Skeletal muscle tissue (tissue), 4 donors: ENCODE measurements around the gene C19orf67. TPM values are rescaled to one million over a fixed set of nuclear protein-coding genes. Genes with fewer than 3 reads are reported as not detected.

Experiments used
- H3K27ac ChIP-seq: one replicate; pipeline ENCODE4 v1.7.0; 2013; ENCODE audit warnings: mild to moderate bottlenecking, low read depth, low read length, inconsistent platforms
- H3K27me3 ChIP-seq, 3 donors: one replicate each; pipeline ENCODE4 v1.7.0; 2013; ENCODE audit warnings: low read length in 3 of 3; ENCODE audit not compliant: control insufficient read depth in 3 of 3, insufficient read depth in 3 of 3
- H3K36me3 ChIP-seq, 3 donors: one replicate each; pipeline ENCODE4 v1.7.0; 2013; ENCODE audit warnings: low read length in 3 of 3; ENCODE audit not compliant: control insufficient read depth in 3 of 3, insufficient read depth in 3 of 3
- H3K4me1 ChIP-seq, 3 donors: one replicate each; pipeline ENCODE4 v1.7.0; 2013; ENCODE audit warnings: low read length in 3 of 3, mild to moderate bottlenecking in 3 of 3; ENCODE audit not compliant: control insufficient read depth in 3 of 3, insufficient read depth in 3 of 3
- H3K4me3 ChIP-seq, 3 donors: one replicate each; pipeline ENCODE4 v1.7.0; 2013; ENCODE audit warnings: low read length in 3 of 3
- H3K9ac ChIP-seq, 3 donors: one replicate each; pipeline ENCODE4 v1.7.0; 2013; ENCODE audit warnings: low read length in 3 of 3, mild to moderate bottlenecking in 3 of 3, moderate library complexity in 2 of 3, low read depth in 1 of 3
- H3K9me3 ChIP-seq, 3 donors: one replicate each; pipeline ENCODE4 v1.7.0; 2013; ENCODE audit warnings: low read length in 3 of 3; ENCODE audit not compliant: control insufficient read depth in 3 of 3
- total RNA-seq: library from RNA; depleted of rRNA; stranded (reverse); fragments of >200 nt; gene quantifications from one replicate; pipeline ENCODE4 v1.2.3, GENCODE V29; 2014
- donor health status: Osteomylitis.

C19orf67 gene
- total RNA-seq = not detected

DNA sequence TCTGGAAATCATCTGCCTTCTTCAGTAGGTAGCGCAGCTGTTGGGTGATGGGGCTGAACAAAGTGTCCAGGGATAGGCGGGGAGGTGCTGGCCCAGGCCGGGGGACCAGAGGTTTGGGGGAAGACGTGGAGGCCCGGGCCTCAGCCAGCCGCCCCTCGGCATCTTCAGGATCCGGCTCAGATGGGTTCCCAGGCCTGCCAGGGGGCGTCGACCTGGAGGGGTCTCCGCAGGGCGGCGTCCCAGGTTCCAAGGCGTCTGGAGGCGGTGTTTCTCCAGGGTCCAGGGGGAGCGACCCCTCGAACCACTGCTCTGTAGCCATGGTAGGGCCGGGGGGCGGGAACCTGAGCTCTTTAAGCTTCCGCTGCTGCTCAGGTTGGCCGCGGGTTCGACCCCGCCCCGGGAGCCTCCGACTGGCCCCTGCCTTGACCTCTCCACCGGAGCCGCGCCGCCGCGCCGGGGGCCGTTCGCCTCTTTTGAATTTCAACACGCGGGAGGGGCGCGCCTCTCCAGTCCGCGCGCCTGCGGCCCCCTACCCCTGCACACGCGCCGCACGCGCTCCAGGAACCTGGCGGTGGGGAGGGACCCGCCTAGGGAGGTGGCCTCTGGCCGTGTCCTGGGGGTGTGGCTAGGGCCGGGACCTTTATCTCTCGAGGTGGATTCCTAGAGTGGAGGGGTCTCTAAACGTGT, at the start of gene C19orf67:
Gene C19orf67, minus strand, starts transcription at position 475 of the 687 bp plus-strand sequence. Its CDS starts 156 bp downstream, at position 319.
- no peak within 1 kb of the TSS for H3K27ac ChIP-seq
- peaks cover 8 to 16% (median 10%) of the 10 kb centered on the region in 3 donors for H3K36me3 ChIP-seq
- no peak within 1 kb of the TSS for H3K4me3 ChIP-seq
- H3K9me3 ChIP-seq = no peaks in the 10 kb centered on the region
- no peak within 1 kb of the TSS for H3K9ac ChIP-seq
- H3K27me3 ChIP-seq = no peaks in the 10 kb centered on the region
- H3K4me1 ChIP-seq = peaks cover 11 to 22% (median 13%) of the 10 kb centered on the region in 3 donors

DNA sequence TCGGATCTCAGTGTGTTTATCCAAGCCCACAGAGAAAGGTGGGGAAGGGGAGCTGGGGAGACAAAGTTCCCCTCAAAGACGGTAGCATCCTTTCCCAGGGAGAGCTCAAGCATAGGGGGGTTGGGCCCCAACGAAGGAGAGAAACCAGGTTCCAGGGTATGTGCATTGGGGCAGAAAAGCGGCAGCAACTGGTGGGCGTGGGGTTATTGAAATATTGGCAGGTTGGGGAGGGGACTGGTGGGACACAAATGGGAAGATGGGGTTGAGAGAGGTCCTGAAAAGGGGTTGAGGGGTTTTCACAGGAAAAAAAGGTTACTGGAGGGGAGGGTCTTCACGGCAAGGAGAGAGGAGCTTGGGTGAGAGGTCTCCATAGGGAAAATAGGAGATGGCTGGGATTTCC, 49.8 kb upstream of the C19orf67 start:
- Histone ChIP-seq H3K36me3 (no peaks in the 10 kb centered on the region), H3K27me3 (no peaks in the 10 kb centered on the region), H3K4me3 (no peak overlapping the region), H3K9me3 (no peaks in the 10 kb centered on the region), H3K4me1 (peaks cover 15 to 40% (median 35%) of the 10 kb centered on the region in 3 donors), H3K27ac (no peak overlapping the region), H3K9ac (no peak overlapping the region)

DNA sequence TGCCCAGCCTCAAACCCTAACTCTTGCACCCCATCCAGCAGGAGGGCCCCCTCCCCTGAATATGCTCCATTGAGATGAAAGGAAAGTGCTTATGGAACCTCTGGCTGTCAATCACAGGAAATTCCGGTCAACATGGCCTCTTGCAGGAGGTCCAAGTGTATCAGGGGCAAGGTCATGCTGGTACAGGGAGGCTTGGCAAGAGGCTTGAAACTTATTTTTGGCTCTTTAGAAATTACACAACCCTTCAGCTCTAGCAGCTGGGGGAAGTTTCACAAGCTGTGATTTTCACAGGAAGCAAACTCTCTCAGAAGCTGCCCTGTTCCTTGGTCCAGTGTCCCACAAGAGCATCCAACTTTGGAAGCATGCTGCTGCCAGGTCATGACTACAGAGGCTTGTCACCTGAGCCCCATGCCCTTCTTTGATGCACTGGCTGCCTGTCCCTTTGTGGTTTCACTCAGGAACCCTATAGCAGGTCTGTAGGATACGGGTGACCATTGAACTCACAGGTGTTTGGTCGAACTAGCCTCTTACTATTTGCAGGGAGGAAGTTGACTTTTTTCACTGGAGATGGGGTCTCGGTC, 42.4 kb upstream of the C19orf67 start:
- peak overlapping the region in 1 of 3 donors; percentile 31 for H3K4me3 ChIP-seq
- H3K9me3 ChIP-seq = no peaks in the 10 kb centered on the region
- H3K36me3 ChIP-seq = no peaks in the 10 kb centered on the region
- H3K27ac ChIP-seq = peak overlapping the region; percentile 69
- H3K9ac ChIP-seq = peak overlapping the region in 2 of 3 donors; percentile 15 to 63
- no peaks in the 10 kb centered on the region for H3K27me3 ChIP-seq
- H3K4me1 ChIP-seq = peaks cover 22 to 32% (median 25%) of the 10 kb centered on the region in 3 donors

DNA sequence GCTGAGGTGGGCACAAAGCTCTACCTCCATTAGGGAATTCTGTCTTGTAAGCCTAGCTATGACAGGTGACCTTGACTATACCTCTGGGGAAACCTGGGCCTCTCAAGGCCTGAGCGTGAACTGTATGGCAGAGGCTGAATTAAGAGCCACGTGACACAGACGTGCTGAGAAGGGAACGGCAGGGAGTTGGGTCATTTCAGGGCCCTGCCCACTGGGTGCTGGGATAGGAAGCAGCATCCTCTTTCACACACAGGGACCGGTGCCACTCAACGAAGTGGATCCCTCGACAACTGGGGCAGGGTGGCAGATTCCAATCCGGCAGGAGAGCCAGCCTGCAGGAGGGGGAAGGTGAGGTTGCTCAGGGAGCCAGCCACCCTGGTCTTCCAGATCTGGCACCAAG, 41.6 kb upstream of the C19orf67 start:
- no peak overlapping the region for H3K4me3 ChIP-seq
- H3K9me3 ChIP-seq = no peaks in the 10 kb centered on the region
- H3K36me3 ChIP-seq = no peaks in the 10 kb centered on the region
- peaks cover 22 to 32% (median 25%) of the 10 kb centered on the region in 3 donors for H3K4me1 ChIP-seq
- H3K27me3 ChIP-seq = no peaks in the 10 kb centered on the region
- peak overlapping the region; percentile 69 for H3K27ac ChIP-seq
- peak overlapping the region in 2 of 3 donors; percentile 10 to 72 for H3K9ac ChIP-seq

DNA sequence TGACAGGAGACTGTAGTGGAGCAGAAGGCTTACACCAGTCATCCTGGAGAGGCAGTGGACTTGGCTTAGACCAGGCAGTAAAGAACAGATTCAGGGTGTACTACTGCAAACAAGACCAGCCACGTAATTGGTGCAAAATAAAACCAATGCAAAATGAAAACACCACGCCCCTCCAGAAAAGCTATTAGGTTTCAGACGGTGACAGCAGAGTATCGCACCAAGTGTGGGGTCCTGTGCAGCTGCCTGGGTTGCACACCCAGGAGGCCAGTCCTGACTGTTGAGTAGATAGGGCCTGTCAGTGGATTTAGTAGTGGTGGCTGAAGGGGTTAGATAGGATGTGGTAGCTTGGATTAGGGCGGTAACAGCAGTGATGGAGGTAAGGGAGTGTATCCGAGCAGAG, 37.3 kb upstream of the C19orf67 start:
- no peaks in the 10 kb centered on the region for H3K27me3 ChIP-seq
- no peak overlapping the region for H3K4me3 ChIP-seq
- no peaks in the 10 kb centered on the region for H3K36me3 ChIP-seq
- no peak overlapping the region for H3K27ac ChIP-seq
- peak overlapping the region in 1 of 3 donors; percentile 25 for H3K9ac ChIP-seq
- H3K9me3 ChIP-seq = no peaks in the 10 kb centered on the region
- peaks cover 30 to 38% (median 38%) of the 10 kb centered on the region in 3 donors for H3K4me1 ChIP-seq

GRCh38 chr19:14120497-14120780, 34.9 kb upstream of the C19orf67 start:
- Histone ChIP-seq H3K4me3 (no peak overlapping the region), H3K4me1 (peaks cover 33 to 42% (median 38%) of the 10 kb centered on the region in 3 donors), H3K27ac (peak overlapping the region; percentile 94), H3K9ac (peak overlapping the region in 2 of 3 donors; percentile 7 to 33), H3K27me3 (no peaks in the 10 kb centered on the region), H3K36me3 (no peaks in the 10 kb centered on the region), H3K9me3 (no peaks in the 10 kb centered on the region)

DNA sequence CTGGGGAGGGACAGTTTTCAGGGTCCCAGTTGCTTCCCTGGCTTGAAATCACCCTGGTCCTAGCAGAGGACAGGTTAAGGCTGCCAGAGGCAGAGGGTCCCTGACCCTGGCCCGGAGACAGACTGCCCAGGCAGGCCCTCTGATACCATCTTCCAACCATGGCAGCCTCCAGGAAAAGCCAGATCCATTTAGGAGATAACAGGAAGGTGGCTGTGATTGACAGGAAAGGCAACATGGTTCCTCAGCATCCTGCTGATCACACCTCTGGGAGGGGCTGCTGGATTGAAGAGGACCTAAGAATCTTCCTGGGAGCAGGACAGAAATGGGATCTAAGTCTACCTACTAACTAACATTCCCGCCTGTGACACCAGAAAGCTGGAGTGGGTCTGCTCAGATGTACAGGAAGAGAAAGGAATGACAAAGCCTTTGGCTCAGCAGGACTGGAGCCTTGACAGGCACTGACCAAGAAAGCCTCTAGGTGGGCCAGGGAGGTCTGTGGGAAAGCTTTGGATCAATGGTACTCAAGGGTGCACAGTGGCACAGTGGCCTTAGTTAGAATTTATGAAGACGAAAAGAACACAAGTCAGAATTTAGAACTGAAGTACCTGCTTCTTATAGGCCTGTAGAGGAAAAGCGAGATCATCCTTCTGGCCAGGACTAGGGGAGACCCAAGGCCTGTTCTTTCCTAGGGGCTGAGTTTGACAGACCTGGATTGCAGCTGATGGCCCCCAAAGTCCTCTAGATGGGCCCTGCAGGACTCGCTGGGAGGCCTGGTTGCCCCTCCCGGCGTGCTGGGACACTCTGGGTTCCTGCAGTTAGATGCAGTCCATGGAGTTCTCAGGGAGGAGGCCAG, 34.3 kb upstream of the C19orf67 start:
- Histone ChIP-seq H3K9ac (peak overlapping the region; percentile 63 to 94 (median 76)), H3K36me3 (no peaks in the 10 kb centered on the region), H3K27me3 (no peaks in the 10 kb centered on the region), H3K4me3 (peak overlapping the region in 1 of 3 donors; percentile 45), H3K27ac (peak overlapping the region; percentile 94), H3K9me3 (no peaks in the 10 kb centered on the region), H3K4me1 (peaks cover 39 to 46% (median 40%) of the 10 kb centered on the region in 3 donors)

DNA sequence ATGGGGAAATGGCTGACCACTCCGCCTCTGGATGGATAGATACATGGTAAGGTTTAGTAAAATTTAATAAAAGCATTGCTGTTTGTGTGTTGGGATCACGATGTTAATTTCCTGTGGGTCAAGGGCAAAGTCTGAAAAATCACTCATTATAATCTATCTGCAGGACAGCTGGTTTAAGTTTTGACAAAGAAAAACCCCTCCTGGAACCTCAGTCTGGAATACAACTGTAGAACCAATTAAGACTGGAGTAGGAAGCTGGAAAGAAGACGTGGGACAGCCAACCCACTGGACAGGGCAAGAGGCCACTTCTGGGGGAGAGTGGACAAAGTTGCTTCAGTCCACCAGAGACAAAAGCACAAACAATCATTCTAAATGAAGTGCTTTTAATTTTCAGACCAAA, 33.6 kb upstream of the C19orf67 start:
- H3K4me1 ChIP-seq = peaks cover 46 to 53% (median 47%) of the 10 kb centered on the region in 3 donors
- H3K4me3 ChIP-seq = peak overlapping the region; percentile 74 to 87 (median 87)
- no peaks in the 10 kb centered on the region for H3K36me3 ChIP-seq
- no peaks in the 10 kb centered on the region for H3K9me3 ChIP-seq
- peak overlapping the region; percentile 76 to 94 (median 94) for H3K9ac ChIP-seq
- peak overlapping the region; percentile 94 for H3K27ac ChIP-seq
- H3K27me3 ChIP-seq = no peaks in the 10 kb centered on the region

DNA sequence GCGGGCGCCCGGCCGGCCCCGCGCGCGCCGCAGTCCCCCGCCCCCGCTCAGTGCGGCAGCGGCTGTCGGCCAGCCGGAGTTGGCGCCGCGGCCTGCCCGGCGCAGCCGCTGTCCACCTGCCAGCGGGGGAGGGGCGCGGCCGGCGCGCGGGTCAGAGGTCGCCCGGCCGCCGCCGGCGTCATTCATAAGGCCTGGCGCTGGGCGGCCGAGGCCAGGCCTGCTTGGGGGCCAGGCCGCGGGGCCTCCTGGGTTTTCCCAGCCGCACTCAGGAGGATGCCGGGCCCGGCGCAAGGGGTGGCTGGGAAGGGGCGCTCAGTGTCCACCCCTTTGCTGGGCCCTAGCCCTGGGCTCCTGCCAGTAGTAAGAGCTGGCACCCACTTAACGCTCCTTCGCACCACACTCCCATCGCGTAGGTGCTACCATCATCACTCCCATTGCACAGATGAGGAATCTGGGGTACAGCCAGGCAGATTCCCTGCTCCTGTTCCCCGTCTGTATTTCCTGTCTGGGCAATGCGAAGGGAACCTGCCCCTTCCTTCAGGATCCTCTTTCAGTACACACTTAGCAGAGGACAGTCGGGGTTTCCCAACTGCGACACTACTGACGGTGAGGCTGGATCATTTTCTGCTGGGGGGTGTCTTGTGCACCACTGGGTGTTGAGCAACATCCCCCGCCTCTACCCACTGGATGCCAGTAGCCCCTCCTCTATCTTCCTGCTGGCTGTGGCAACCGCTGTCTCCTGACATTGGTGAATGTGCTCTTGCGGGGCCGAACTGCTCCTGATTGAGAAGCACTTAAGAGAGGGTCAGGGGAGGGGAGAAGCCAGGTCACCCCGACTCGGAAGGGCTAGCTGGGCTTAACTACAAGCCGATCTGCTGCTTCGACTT, 32.8 kb upstream of the C19orf67 start:
- Histone ChIP-seq H3K27ac (peak overlapping the region; percentile 94), H3K36me3 (no peaks in the 10 kb centered on the region), H3K27me3 (no peaks in the 10 kb centered on the region), H3K4me1 (peaks cover 53 to 60% (median 54%) of the 10 kb centered on the region in 3 donors), H3K9ac (peak overlapping the region; percentile 76 to 94 (median 94)), H3K9me3 (no peaks in the 10 kb centered on the region), H3K4me3 (peak overlapping the region; percentile 74 to 87 (median 87))
